HG03060 (cell line): ENCODE data around the gene LITAF.

Source experiments
- ATAC-seq: cut with Tn5 transposase; IDR thresholded peaks from one replicate; pipeline ENCODE4 v1.9.1; 2021; ENCODE audit warnings: low read depth, moderate number of reproducible peaks; ENCODE audit not compliant: unreplicated experiment

LITAF gene

GRCh38 chr16:11586856-11587642 lies at the start of gene LITAF:
LITAF (minus strand) TSS chr16:11586919; CDS start chr16:11556730, 30,189 bp downstream.
- ATAC-seq: no peak

- no peak for ATAC-seq
Measured at GRCh38 chr16:11636172-11636721, 49.5 kb upstream of the LITAF start.

- no peak for ATAC-seq
Measured at GRCh38 chr16:11635679-11636171, 49.0 kb upstream of the LITAF start.

DNA sequence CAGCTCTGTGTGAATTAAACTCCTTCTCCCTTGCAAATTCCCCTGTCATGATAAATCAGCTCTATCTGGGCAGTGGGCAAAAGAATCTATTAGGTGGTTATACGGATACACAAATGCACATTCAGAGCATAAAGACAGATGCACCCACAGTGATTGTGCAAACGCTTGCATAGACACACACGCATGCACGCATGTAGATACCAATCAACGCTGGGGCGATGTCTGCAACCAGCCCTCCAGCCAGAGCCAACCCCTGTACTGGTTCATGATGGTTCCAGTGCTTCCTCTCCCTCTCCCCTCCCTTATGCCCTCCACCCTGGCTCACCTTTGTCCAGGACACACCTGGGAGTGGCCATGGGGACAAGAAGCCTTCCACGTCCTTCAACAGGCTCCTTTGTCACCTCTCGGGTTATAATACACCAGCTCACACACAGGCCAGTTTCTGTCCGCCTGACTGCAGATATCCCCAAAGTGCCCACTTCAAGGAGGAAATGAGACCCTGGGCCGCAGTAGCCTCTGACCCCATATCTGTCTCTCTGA lies 48.5 kb upstream of the LITAF start:
- ATAC-seq: no peak

DNA sequence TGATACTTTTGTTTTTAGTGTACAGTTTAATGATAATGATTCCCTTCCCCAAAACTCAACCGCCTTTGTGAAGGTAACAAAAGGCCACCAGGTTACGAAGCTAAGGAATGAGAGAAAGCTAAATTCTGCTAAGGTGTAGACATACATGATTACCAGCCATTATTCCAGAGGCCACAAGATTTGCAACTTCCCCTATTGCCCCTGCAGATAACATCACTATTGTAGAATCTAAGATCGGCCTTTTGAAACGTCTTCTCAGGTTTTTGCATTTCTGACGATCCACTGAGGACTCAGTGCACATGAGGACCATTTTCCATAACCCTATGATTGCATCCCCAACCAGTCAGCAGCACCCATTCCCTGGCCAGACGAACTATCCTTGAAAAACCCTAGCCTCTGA lies 47.6 kb upstream of the LITAF start:
- no peak for ATAC-seq

GRCh38 chr16:11633113-11633512 lies 46.4 kb upstream of the LITAF start:
- ATAC-seq: no peak

- no peak for ATAC-seq
Measured at GRCh38 chr16:11632455-11632939, 45.8 kb upstream of the LITAF start.

DNA sequence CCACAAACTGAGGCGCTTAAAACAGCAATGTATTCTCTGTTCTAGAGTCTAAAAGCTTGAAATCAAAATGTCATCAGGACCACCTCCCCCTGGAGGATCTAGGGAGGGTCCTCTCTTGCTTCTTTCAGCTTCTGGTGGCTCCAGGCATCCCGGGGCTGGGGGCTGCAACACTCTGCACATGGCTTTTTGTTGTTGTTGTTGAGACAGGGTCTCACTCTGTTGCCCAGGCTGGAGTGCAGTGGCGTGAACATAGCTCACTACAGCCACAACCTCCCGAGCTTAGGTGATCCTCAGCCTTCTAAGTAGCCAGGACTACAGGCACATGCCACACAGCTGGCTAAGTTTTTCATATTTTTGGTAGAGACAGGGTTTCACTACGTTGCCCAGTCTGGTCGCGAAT lies 44.5 kb upstream of the LITAF start:
- ATAC-seq: no peak

- ATAC-seq: no peak
Measured at GRCh38 chr16:11630768-11631056, 44.0 kb upstream of the LITAF start.

GRCh38 chr16:11630046-11630767 lies 43.5 kb upstream of the LITAF start:
- ATAC-seq: no peak

GRCh38 chr16:11629071-11630030 lies 42.6 kb upstream of the LITAF start:
- no peak for ATAC-seq

- ATAC-seq: no peak
Measured at GRCh38 chr16:11627822-11628457, 41.2 kb upstream of the LITAF start.

GRCh38 chr16:11627292-11627663 lies 40.6 kb upstream of the LITAF start:
- no peak for ATAC-seq

DNA sequence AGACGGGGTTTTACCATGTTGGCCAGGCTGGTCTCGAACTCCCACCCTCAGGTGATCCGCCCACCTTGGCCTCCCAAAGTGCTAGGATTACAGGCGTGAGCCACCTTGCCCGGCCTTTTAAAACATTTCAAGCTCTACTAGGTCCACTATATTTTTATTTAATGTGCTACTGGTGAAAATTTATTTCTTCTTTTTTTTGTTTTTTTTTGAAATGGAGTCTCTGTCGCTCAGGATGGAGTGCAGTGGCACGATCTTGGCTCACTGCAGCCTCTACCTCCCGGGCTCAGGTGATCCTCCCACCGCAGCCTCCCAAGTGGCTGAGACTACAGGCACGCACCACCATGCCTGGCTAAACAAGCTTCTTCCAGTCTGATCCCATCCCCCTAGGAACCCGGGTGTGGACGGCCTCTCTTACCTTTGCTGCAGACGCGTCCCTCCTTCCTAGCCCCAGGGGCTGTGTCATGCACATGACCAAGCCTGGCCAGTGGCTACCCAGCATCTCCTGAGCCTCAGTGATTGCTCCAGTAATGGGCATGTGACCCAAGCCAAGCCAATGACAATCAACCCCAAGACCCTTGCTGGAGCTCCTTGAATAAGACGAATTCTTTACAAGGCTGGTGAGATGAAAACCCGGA lies 40.1 kb upstream of the LITAF start:
- no peak for ATAC-seq

- no peak for ATAC-seq
Measured at GRCh38 chr16:11625769-11626168, 39.0 kb upstream of the LITAF start.

GRCh38 chr16:11624636-11625607 lies 38.2 kb upstream of the LITAF start:
- ATAC-seq: no peak

GRCh38 chr16:11624205-11624604 lies 37.5 kb upstream of the LITAF start:
- ATAC-seq: no peak
